Epithelial cell of esophagus (primary cell): Measurements from ENCODE around the gene CTNNA2.

ENCODE experiments used
- DNase-seq: peaks from one replicate; pipeline ENCODE4 v3.0.0; 2010; ENCODE audit warnings: low read depth
- H3K4me3 ChIP-seq: 2 replicates; pipeline ENCODE4 v1.5.1; 2011; ENCODE audit warnings: mild to moderate bottlenecking, low read length, control low read depth
- CTCF ChIP-seq: IDR thresholded peaks from 2 replicates; pipeline ENCODE4 v1.5.1; 2011; ENCODE audit warnings: low read depth, mild to moderate bottlenecking, low read length, control low read depth, inconsistent platforms; ENCODE audit not compliant: insufficient read depth; ENCODE audit errors: missing control alignments

The CTNNA2 gene

GRCh38 chr2:80166483-80167171 is 653.8 kb downstream of the CTNNA2 start:
- no peak for DNase-seq
- no peak for TF ChIP-seq CTCF
- H3K4me3 ChIP-seq = no peak overlapping the region

GRCh38 chr2:80167284-80167808 is 654.5 kb downstream of the CTNNA2 start:
- H3K4me3 ChIP-seq = no peak overlapping the region
- no peak for DNase-seq
- no peak for TF ChIP-seq CTCF

- no peak overlapping the region for H3K4me3 ChIP-seq
- TF ChIP-seq CTCF = no peak
- DNase-seq = no peak
Measured at GRCh38 chr2:80168037-80168436, 655.2 kb downstream of the CTNNA2 start.

- no peak for DNase-seq
- TF ChIP-seq CTCF = no peak
- no peak overlapping the region for H3K4me3 ChIP-seq
Measured at GRCh38 chr2:80168801-80169200, 656.0 kb downstream of the CTNNA2 start.

GRCh38 chr2:80169811-80170594 is 657.2 kb downstream of the CTNNA2 start:
- no peak overlapping the region for H3K4me3 ChIP-seq
- no peak for DNase-seq
- no peak for TF ChIP-seq CTCF

GRCh38 chr2:80185091-80185490 is 672.2 kb downstream of the CTNNA2 start:
- no peak for TF ChIP-seq CTCF
- H3K4me3 ChIP-seq = no peak overlapping the region
- no peak for DNase-seq
